GM18858 (cell line): Measurements from ENCODE around the gene GEN1.
A peak's percentile ranks its signal among the peaks of the same experiment; 100 is the strongest.

Experiments used
- ATAC-seq: cut with Tn5 transposase; IDR thresholded peaks from one replicate; pipeline ENCODE4 v1.9.1; 2021; ENCODE audit not compliant: unreplicated experiment

GEN1 gene

DNA sequence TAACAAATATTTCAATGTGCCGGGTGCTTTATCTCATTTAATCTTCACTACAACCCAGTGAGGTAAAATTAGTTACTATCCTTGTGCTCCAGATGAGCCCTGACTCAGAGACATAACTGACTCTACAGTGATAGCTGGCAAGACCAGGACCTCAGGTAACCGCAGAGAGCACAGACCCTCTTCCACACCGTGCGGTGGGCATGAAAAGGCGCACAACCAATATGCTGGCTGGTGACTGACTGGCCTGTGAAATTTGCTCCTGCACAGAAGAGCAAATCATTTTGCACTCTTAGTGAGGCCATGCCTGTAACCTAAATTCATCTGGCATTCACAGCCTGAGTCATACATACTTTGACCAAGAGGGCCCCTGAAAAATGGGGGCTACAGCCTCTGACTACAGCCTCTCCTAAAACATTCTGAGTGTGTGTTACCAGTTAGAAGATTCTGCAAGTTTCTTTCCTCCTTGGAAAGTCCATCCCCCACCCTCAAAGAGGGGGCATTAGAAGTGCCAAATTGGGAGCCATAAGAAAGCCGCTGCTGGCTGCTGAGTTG is 39.9 kb downstream of the GEN1 start:
- no peak for ATAC-seq

DNA sequence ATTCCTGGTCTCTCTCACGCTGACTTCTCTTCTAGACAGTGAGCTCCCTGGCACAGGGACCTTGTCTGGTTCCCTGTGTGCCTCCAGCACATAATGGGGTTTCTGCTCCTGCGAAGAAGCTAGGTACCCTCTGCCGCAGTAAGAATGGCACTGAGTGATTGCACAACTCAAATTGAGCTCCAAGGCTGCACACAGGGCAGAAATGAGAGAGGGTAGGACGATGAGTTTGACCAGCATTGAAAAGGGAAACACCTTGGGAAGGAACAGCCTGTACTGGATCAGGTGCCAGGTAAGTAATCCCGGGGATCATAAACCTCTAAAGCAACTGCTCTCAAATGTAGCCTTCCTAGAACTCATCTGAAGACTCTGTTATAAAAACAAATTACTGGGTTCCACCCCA is 41.4 kb downstream of the GEN1 start:
- ATAC-seq = no peak

DNA sequence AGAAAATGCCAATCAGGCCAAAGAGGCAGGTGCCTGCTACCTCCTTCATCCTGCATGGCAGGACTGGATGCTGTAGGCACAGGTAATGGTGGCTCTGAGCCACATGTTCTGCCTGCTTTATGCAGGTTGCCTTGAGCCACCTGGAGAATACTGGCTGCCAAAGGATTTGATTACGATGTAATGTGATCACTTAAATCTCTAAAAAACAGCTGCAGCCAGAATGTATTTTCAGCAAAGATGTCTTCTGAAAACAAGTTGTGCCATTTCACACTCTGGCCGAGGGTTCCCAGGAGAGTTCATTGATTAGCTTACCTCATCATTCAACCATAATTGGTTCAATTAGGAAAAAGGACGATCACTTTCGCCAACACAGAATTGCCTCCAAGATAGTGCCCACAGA is 44.4 kb downstream of the GEN1 start:
- ATAC-seq = no peak

DNA sequence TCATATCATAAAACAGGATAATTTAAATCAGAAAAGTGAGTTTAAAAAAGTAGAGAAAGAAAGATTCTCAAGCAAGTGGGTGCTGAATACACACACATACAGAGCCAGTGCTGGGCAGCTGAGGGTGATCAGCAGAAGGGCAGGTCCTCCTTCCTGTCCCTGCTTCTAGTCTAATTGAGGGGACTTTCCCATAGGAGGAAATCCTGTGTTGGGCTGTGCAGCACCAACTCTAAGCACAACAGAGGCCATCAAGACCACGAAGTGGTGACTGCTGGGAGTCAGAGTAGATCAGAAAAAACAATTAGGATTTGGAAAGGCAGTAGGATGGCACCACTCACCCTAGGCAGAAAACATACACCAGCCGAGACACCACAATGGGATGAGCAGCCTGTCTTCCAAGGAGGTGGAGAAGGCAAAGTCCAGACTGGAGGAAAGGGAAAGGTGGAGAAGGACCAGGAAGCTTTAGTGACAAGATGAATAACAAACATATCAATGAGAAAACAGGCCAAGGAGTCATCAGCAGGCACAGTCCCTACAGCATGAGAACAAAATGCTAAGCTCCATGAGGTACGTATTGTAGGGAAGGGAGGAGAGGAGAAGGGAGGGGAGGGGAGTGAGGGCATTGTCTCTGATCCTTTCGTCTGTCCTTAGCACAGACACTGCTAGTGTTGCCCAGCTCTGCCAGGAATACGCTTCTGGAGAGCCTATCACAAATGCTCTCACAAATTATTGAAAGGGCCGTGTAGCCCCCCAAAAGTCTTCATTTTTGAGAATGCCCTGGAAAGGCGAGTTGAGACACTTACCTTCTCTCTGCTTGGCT is 45.6 kb downstream of the GEN1 start:
- no peak for ATAC-seq

DNA sequence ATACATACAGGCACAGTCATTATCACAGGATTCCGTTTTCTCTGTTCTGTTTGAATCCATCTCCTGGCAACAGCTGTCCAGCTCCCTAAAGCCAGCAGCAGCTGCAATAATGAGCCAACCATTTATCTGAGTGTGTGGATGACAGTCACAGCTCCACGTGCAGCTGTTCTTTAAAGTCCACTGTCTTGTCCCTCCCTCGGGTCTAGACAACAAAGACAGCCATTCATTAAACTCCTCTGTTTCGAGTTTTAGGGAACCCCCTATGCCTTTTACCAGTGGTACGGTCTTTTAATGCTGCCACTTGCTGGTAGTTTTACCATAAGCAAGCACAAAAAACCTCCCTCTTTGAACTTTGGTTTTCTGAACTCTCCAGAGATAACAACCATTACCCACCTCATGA is 46.3 kb downstream of the GEN1 start:
- no peak for ATAC-seq

DNA sequence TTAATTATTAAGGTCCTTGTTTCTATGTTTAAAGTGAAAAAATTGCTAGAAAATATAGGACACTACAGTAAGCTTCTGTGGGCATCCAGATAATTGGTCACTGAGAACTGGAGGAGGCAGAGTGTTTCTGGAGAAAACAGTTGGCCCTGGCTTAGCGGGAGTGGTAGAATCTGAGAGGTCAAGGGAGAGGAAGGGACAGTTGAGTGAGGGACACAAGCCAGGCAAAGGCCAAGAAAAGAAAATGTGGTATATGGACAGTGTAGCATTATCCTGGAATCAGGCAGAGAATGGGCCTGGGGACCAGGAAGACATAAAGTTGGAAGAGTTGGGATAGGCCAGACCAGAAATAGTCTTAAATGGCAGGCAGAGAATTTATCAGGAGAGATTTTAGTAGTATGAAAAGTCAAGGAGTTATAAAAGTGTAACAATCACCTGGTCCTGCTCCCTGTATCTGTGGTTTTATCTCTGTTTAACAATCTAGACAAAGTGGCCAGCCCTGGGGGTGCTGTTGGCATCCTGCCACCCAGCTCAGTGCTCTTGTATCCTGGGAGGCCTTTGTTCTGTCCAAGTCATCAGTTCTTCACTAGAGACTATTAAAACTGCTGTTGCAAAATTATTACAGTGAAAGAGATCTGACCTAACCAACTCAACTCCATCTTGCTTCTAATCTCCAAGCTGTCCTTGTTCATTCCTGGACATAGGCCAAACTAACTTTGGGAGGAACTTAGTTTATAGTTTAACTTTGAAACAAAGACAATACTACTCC is 46.9 kb downstream of the GEN1 start:
- ATAC-seq = no peak

DNA sequence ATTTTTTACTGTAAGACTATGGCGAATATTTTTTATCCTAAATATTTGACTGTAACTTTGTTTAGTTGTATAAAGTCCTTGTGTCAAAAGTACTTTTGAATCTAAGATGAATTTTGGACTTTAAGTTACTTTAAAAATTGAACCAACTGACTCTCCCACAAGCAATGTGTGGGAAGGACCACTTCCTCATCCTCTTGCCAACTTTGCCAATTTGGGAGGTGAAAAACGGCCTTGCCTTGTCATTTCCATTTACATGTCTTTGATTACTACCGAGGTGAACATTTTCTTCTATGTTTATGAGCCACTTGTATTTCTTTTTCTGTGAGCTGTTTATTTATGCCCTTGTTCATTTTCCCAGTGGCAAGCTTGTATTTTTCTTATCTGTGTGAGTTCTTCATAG is 49.6 kb downstream of the GEN1 start:
- no peak for ATAC-seq

DNA sequence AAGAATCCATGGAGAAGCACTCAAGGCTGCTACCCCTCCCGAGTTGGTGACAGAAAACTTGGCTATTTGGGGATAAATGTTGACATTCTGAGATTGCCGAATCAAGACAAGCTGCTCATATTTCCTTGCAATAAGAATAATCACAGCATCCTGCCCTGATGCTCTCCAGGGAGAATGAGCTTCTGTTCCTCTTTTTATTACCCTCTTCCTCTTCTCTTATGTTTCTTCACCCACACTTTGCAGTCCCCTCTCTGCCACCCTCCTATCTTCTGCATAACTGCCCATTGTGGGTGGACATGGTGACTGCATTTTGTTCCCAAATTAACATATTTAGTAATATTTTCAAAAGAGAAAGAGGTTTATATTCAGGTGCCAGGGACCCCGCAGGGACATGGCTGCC is 50.4 kb downstream of the GEN1 start:
- peak; percentile 68 for ATAC-seq

DNA sequence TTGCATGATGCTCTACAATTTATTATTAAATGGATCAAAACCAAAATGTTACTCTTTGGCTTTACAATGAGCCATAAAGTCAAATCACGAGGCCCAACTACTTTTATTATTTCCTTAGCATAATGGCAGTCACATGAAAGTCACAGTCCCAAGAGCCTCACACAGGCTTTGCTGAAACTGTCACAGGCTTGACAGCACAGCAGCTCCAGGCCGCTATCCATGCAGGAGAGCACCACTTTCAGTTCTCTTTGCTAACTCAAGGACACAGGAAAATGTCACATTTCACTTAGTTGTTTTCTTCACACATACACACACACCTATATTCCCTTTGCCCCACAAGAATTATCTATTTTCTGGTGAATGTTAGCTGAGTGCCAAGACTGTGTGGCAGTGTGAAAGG is 51.2 kb downstream of the GEN1 start:
- ATAC-seq = peak; percentile 30

DNA sequence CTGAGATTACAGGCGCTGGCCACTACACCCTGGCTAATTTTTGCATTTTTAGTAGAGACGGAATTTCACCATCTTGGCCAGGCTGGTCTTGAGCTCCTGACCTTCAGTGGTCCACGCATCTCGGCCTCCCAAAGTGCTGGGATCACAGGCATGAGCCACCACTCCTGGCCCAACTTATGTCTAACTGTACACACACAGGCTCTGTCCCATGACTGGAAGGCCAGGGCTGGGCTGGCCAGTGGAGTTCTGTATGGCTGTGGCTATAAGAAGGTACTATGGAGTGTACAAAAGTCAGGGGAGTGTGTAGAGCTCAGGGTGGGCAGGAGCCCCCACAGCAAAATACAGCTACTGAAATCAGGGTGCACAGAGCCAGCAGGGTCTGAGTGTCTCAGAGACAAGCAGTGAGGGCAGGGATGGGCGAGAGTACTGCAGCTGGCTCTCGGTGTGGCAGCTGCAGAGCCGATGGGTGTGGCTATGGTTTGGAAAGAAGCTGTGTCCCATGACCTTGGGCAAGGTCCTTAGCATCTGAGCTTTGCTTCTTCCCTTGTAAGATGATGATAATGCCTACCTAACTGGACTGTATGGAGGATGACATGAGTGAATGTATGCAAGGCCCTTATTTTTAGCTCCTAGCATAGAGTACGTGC is 51.9 kb downstream of the GEN1 start:
- ATAC-seq = no peak

DNA sequence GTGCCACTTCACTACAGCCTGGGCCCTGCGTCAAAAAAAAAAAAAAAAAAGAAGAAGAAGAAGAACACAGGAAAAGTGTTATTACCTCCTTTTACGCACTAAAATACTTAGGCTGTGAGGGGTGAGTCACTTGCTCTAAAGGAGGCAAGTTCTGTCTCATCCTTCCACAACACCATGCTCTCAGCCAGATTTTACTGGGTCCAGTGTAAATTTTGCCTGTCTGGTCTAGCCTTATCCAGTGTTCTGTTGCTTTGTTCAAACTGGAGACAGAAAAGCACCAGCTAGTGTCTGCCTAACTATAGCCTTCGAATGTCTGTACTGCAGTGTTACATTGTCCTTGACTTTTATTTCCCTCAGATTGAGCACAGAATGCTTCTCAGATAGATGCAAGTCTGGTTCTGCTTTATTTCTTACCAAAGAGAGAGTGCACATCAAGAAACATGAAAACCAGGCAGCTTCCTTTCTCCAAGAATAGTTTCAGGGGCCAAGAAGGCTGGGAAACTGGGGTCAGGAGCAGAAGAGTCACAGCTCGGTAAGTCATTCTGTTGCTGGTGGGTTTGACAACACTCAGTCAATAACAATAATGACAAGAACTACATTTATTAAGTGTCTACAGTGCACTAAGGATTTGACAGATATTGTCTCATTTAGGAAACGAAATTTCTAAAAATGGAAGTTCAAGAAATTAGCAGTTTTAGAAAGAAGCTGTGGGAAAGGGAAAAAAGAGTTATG is 59.2 kb downstream of the GEN1 start:
- peak; percentile 43 for ATAC-seq

DNA sequence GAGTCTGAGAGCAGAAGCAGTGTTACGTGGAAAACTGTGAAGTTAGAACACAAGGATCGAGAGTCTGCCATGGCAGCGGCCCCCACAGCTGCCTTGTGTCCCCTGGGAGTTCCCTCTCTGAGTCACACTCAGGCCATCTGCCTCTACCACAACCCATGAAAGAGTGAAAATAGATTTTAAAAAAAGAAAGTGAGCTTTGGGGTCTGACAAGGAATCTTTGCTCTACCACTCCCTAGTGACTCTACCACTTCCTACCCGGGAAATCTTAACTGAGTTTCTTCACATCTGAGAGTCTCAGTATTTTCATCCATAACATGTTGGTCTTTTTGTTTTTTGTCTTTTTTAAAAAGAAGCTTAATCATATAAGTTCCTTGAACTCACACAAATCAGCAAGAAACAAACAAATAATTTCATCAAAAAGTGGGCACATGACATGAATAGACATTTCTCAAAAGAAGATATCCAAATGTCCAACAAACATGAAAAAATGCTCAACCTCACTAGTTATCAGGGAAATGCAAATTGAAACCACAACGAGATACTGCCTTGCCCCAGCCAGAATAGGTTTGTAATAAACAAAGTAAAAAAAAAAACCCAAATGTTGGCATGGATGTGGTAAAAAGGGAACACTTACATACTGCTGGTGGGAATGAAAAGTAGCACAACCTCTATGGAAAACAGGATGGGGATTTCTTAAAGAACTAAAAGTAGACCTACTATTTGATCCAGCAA is 60.0 kb downstream of the GEN1 start:
- ATAC-seq = peak; percentile 80

DNA sequence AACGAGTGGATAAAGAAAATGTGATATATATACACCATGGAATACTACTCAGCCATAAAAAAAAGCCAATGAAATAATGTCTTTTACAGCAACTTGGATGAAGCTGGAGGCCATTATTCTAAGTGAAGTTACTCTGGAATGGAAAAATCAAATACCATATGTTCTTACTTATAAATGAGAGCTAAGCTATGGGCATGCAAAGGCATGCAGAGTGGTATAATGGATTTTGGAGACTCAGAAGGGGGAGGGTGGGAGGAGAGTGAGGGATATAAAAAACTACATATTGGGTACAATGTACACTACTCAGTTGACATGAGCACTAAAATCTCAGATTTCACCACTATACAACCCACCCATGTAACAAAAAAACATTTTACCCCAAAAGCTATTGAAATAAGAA is 60.7 kb downstream of the GEN1 start:
- ATAC-seq = no peak

DNA sequence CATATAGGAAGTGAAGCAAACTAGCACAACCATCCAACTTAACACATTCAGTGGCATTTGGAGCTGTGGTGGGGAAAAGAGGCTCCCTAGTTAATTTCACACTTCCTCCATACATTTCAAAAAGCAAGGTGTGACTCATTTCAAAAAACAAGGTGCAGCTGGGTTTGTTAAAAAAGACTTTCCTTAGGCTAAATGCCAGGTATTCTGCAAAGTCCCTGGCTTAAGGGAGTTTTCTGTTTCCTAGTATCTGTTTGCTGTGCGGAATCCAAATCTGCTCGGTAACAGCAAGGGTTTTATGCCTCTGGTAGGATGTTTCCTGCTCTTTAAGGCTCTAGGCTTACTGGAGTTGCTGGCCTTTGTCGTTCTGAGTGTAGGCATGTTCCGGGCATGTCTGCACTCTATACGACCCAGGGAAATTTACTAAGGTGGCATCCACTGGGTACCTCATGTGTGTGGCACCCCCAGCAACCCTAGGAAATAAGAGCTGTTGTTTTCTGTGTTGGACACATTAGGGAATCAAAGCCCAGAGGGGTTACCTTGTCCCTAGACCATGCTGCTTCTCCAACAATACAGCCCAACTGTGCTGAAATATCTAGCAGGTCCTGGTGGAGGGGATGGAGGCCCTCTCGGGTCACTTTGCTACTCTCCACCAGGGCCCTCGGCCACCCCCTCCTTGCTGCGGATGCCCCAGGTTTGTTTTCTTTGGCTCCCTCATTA is 61.7 kb downstream of the GEN1 start:
- ATAC-seq = peak; percentile 28

DNA sequence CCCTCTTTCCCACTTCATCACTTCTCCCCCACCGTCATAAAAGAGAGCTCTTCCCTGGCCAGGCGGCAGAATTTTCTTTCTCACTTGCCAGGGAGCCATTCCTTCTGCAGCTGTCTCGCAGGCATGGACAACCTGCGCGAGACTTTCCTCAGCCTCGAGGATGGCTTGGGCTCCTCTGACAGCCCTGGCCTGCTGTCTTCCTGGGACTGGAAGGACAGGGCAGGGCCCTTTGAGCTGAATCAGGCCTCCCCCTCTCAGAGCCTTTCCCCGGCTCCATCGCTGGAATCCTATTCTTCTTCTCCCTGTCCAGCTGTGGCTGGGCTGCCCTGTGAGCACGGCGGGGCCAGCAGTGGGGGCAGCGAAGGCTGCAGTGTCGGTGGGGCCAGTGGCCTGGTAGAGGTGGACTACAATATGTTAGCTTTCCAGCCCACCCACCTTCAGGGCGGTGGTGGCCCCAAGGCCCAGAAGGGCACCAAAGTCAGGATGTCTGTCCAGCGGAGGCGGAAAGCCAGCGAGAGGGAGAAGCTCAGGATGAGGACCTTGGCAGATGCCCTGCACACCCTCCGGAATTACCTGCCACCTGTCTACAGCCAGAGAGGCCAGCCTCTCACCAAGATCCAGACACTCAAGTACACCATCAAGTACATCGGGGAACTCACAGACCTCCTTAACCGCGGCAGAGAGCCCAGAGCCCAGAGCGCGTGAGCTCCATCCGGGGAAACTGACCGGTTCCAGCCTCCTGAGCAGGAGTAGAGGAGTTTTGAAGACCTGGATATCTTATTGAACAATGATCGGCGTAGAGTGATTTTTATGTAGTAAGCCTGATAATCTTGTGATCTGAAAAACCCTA is 62.7 kb downstream of the GEN1 start, which contains the start of gene MSGN1:
MSGN1 (plus strand) TSS at position 65 of the 850 bp plus-strand sequence; CDS start at position 124, 59 bp downstream.
- no peak for ATAC-seq

DNA sequence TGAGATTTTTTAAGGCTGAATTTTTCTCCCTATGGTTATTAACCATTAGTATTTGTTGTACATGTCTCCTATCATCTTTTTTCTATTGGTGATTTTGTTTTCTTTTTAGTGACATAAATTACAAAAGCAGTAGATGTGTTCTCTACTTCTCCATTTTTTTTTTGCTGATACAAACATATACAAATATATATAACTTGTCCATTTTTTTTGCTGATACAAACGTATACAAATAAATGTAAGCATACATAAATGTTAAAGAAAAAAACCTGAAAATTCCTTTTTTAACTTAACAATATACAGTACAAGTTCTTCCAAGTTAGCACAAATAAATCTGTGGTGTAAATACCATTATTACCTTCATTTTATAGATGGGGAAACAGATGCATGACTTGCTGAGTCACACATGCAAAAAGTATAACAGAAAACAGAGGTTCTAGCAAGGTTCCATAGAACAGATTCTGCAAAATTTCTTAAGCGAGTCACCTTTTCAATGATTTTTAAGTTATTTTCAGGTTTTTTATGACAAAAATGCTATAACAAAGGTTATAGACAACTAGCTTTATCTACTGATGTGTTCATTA is 64.4 kb downstream of the GEN1 start:
- ATAC-seq = no peak

DNA sequence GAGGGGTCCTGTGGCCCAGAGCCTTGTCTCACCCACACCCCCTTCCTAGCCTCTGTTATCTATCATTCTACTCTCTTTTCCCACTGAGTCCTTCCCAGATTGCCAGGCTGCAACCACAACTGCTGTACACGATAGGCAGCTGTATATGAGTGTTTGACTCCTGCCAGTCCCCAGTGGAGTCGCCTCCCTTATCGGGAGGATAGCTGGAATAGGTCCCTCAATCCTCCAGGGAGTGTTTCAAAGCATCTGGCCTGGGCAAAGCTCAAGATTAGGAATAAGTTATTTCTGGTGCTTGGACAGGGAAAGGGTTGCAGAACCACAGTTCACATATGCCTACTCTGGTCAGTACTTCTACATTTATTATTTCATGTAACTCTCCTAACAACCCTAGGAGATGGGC is 67.1 kb downstream of the GEN1 start:
- no peak for ATAC-seq
